KOPT-K1 (cell line): Measurements from ENCODE around the gene ZNF768.
A peak's percentile ranks its signal among the peaks of the same experiment; 100 is the strongest.
"Not testable (repeated sequence)": the region's sequence is repeated elsewhere in the genome, so short reads cannot be mapped to it uniquely, and the experiment has no call there.

ENCODE experiments used
- H3K27ac ChIP-seq: fragments of 200-600 bp; sonication (generic); 2 replicates; pipeline ENCODE4 v1.5.1; 2016; ENCODE audit warnings: antibody characterized with exemption, mild to moderate bottlenecking, low read depth, low read length; ENCODE audit not compliant: poor library complexity, severe bottlenecking
- H3K36me3 ChIP-seq: fragments of 200-600 bp; sonication (generic); 2 replicates; pipeline ENCODE4 v1.5.1; 2017; ENCODE audit warnings: antibody characterized with exemption, mild to moderate bottlenecking, low read length, moderate library complexity; ENCODE audit not compliant: insufficient read depth
- H3K9me3 ChIP-seq: fragments of 200-600 bp; sonication (generic); 2 replicates; pipeline ENCODE4 v1.5.1; 2017; ENCODE audit warnings: antibody characterized with exemption, low read length, mild to moderate bottlenecking; ENCODE audit not compliant: insufficient read depth, poor library complexity, severe bottlenecking

Gene ZNF768

DNA sequence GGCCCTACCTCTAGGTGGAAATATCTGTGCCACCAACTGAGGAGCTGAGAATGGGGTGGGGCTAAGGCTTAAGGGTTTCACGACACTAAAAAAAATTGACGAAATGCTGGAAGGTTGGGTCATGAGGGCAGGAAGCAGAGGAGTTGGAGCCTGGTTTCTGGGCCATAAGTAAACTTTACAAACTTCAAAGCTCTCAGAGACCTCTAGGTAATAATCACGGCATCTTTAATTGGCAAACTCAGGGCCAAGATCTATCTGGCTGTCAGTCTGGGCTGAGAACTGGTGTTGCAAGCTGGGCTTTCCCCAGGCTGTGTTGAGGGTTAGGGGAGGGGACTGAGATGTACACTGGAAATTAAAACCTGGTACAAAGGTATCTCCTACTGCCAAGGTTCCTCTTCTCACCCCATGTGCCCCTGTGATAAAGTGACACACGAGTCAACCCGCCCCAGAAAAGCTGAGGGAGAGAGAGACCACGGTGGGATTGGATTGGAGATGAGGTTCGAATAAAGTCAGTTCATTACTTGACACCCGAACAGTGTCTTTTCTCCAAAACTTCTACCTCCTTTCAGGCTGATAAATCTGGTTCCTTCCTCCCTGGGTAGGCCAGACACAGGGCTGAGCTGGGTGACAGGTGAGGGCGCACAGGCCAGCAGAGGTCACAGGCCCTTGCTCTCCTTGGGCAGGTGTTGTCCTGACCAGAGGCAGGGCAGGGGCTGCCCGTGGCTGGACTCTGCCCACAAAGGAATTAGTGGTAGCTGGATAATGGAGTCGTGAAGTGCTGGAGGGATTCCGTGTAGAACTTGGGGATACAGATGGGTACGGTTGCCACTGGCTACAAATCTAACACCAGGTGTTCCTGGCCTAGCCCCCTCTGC lies 4.0 kb upstream of the ZNF768 start:
- H3K9me3 ChIP-seq = no peaks in the 10 kb centered on the region
- H3K36me3 ChIP-seq = peaks cover 31% of the 10 kb centered on the region
- no peak overlapping the region for H3K27ac ChIP-seq

GRCh38 chr16:30528799-30529457 lies 2.6 kb upstream of the ZNF768 start:
- Histone ChIP-seq H3K9me3 (no peaks in the 10 kb centered on the region), H3K36me3 (peaks cover 31% of the 10 kb centered on the region), H3K27ac (no peak overlapping the region)

DNA sequence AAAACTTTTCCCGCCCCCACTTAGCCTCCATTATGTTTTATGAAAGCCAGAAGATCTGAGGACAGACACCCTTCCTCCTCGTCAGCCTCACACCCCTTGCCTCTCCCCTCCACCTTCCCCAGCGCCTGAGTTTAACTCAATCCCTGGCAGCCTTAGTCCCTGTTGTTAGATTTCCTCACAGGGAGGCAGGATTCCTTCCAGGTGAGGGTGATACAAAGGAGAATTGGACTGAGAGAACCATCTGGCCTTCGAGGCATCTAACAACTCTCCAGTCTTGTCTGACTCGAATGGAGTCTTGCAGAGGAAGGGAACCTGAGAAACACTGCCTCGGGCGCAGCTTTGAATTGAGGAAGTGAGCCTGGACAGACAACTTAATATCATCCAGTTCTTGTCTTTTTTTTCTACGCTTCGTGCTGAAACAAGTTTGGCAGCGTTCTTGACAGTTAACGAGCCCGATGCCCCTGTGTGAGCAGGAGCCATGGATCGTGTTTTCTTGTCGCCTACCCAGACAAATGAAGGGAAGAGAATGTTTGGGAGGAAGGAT lies 1.3 kb upstream of the ZNF768 start:
- peaks cover 26% of the 10 kb centered on the region for H3K36me3 ChIP-seq
- H3K27ac ChIP-seq = peak overlapping the region; percentile 81
- H3K9me3 ChIP-seq = no peaks in the 10 kb centered on the region

DNA sequence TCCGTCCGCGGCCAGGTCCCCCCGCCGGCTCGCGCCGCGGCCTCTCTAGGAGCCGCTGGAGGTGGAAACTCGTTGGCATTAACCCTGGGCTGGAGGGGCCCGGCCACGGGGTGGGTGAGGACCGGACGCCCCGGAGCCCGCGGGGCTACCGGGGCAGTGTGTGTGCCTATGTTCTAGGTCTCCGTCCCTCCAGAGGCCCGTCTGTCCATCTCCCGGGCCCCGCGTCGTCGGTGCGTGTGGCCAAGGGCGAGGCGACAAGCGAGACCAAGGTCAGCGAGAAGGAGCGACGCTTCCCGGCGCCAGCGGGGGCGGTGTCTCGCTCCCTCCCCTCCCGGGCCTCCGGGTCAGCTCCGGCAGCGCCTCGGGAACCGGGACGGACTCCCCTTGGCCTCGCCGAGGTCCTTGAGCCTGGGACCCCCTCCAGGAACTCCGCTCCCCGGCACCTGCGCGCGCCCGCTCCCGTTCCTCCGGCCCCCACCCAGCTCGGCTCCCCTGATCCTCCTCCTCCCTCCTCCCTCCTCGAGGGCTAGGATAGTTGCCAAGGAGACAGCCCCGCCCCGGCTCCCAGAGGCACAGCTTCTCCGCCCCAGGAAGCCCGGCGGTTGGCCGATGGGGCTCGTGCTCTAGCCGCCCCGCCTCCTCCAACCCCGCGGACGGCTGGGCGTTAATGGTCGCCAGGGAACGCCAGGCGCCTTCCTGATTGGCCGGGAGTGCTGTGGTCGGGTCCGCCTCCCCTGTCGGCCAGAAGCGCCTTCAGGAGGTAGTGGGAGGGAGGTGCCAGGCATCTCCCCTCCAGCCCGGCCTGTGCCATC lies 663 bp upstream of the ZNF768 start:
- H3K36me3 ChIP-seq = peaks cover 23% of the 10 kb centered on the region
- H3K9me3 ChIP-seq = no peaks in the 10 kb centered on the region
- peak overlapping the region; percentile 81 for H3K27ac ChIP-seq

DNA sequence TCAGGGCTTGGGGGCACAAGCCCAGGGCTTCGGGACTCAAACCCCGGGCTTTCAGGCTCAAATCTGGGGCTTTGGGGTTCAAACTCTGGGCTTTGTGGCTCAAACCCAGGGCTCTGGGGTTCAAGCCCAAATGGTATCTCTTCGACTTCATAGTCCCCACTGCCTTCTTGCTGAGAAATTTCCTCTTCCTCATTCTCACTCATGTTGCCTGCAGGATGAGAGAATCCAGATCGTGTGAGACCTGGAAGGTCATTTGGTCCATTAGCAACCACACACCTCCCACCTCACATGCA lies 576 bp downstream of the ZNF768 start:
- Histone ChIP-seq H3K9me3 (no peaks in the 10 kb centered on the region), H3K36me3 (peaks cover 19% of the 10 kb centered on the region; the same call in 1 of the 2 replicates), H3K27ac (peak overlapping the region; percentile 81)

GRCh38 chr16:30524575-30525568 lies 1.5 kb downstream of the ZNF768 start:
- no peak overlapping the region for H3K27ac ChIP-seq
- peaks cover 21% of the 10 kb centered on the region; the same call in 1 of the 2 replicates for H3K36me3 ChIP-seq

GRCh38 chr16:30523768-30524574 lies 2.4 kb downstream of the ZNF768 start:
- H3K27ac ChIP-seq = no peak overlapping the region
- H3K36me3 ChIP-seq = peaks cover 30% of the 10 kb centered on the region; the same call in 1 of the 2 replicates
- no peaks in the 10 kb centered on the region for H3K9me3 ChIP-seq

More at GRCh38 chr16:30524575-30525568, 1.5 kb downstream of the ZNF768 start:
- no peaks in the 10 kb centered on the region for H3K9me3 ChIP-seq

DNA sequence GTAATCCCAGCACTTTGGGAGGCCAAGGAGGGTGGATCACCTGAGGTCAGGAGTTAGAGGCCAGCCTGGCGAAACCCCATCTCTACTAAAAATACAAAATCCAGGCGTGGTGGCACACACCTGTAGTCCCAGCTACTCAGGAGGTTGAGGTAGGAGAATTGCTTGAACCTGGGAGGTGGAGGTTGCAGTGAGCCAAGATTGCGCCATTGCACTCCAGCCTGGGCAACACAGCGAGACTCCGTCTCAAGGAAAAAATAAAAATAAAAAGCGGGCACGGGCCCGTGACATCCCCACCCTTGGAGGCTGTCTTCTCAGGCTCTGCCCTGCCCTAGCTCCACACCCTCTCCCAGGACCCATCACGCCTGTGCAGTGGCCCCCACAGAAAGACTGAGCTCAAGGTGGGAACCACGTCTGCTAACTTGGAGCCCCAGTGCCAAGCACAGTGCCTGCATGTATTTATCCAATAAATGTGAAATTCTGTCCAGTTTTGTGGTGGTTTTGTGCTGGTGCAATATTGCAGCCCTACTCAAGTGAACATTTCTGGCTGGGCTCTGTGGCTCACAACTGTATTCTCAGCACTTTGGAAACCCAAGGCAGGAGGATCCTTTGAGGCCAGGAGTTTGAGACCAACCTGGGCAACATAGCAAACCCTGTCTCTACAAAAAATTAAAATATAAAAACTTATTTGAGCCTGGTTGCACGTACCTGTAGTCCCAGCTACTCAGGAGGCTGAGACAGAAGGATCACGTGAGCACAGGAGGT lies 3.5 kb downstream of the ZNF768 start:
- peaks cover 41% of the 10 kb centered on the region for H3K36me3 ChIP-seq
- not testable (repeated sequence) for H3K27ac ChIP-seq, H3K9me3 ChIP-seq

GRCh38 chr16:30521873-30522641 lies 4.3 kb downstream of the ZNF768 start:
- Histone ChIP-seq H3K27ac (no peak overlapping the region), H3K36me3 (peaks cover 49% of the 10 kb centered on the region), H3K9me3 (no peaks in the 10 kb centered on the region)

DNA sequence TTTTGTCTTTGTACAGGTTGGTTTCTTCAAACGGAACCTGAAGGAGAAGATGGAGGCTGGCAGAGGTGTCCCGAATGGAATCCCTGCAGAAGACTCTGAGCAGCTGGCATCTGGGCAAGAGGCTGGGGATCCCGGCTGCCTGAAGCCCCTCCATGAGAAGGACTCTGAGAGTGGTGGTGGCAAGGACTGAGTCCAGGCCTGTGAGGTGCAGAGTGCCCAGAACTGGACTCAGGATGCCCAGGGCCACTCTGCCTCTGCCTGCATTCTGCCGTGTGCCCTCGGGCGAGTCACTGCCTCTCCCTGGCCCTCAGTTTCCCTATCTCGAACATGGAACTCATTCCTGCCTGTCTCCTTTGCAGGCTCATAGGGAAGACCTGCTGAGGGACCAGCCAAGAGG lies 4.9 kb downstream of the ZNF768 start:
- Histone ChIP-seq H3K9me3 (no peaks in the 10 kb centered on the region), H3K27ac (no peak overlapping the region), H3K36me3 (peaks cover 55% of the 10 kb centered on the region)

DNA sequence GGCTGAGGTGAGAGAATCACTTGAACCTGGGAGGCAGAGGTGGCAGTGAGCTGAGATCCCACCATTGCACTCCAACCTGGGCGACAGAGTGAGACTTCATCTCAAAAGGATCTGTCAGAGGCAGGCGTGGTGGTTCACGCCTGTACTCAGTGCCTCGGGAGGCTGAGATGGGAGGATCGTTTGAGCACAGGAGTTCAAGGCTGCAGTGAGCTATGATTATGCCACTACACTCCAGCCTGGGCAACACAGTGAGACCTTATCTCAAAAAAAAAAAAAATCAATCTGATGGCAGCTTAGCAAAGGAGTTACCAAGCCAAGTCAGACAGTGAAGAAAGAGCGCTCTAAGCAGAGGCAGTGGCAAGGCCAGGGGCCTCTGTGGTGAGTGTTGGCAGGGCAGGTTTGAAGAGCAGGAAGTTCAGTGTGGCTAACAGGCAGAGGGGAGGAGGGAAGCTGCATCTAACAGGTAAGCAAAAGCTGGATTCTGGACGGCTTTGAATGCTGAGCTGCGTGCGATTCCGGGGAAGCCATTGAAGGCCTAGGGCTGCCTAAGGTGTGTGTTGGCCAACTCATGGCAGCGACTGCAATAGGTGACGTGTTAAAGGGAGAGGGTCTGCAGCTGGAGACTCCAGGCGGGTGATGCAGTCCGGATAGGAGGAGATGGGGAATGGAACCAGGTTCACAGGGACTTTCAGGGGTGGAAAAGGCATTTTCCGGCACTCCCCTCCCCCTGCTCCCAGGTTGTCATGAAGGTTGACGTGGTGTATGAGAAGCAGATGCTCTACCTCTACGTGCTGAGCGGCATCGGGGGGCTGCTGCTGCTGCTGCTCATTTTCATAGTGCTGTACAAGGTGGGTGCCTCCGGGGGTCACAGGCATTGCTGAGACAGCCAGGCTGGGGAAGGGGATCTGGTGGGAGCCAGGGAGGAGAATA lies 7.0 kb downstream of the ZNF768 start:
- Histone ChIP-seq H3K36me3 (peaks cover 76% of the 10 kb centered on the region), H3K9me3 (no peaks in the 10 kb centered on the region)

More for the DNA sequence above, 7.0 kb downstream of the ZNF768 start:
- peak overlapping the region; percentile 21 for H3K27ac ChIP-seq
